ENCODE data around the gene PINLYP.
"Not testable (repeated sequence)": the region's sequence is repeated elsewhere in the genome, so short reads cannot be mapped to it uniquely, and the experiment has no call there.

PINLYP gene

GRCh38 chr19:43584484-43584883, 8.9 kb downstream of the PINLYP start:
- DNase-seq = no peak

- DNase-seq = no peak
These were observed 10.7 kb downstream of the PINLYP start for GRCh38 chr19:43586346-43586745.

GRCh38 chr19:43587029-43587428, 11.4 kb downstream of the PINLYP start:
- not testable (repeated sequence) for DNase-seq

GRCh38 chr19:43589277-43589676, 13.7 kb downstream of the PINLYP start:
- no peak for DNase-seq

GRCh38 chr19:43589678-43590077, 14.1 kb downstream of the PINLYP start:
- no peak for DNase-seq

- DNase-seq = no peak
These were observed 16.5 kb downstream of the PINLYP start for GRCh38 chr19:43591904-43592772.

- DNase-seq = no peak
These were observed 17.3 kb downstream of the PINLYP start for GRCh38 chr19:43592800-43593350.

- DNase-seq = no peak
These were observed 18.6 kb downstream of the PINLYP start for GRCh38 chr19:43594081-43594697.

- DNase-seq = peak; percentile 64 to 73
These were observed 19.4 kb downstream of the PINLYP start for GRCh38 chr19:43594710-43595604.

GRCh38 chr19:43595605-43595998, 20.0 kb downstream of the PINLYP start:
- DNase-seq = no peak

GRCh38 chr19:43595999-43596841, 20.6 kb downstream of the PINLYP start, which contains the start of the genes IRGQ and ZNF576:
TSS of gene IRGQ (minus strand) at chr19:43596134. CDS start at chr19:43595338, 796 bp downstream.
TSS of gene ZNF576 (plus strand) at chr19:43596595. CDS start at chr19:43597109, 514 bp downstream.
- peak; percentile 100 for DNase-seq

- no peak for DNase-seq
These were observed 21.4 kb downstream of the PINLYP start for GRCh38 chr19:43596842-43597461.

- no peak for DNase-seq
These were observed 22.3 kb downstream of the PINLYP start for GRCh38 chr19:43597876-43598275.

GRCh38 chr19:43598445-43599240, 23.0 kb downstream of the PINLYP start:
- DNase-seq = no peak

GRCh38 chr19:43599635-43600295, 24.2 kb downstream of the PINLYP start:
- DNase-seq = no peak

GRCh38 chr19:43600326-43600725, 24.7 kb downstream of the PINLYP start:
- DNase-seq = not testable (repeated sequence)

- DNase-seq = no peak
These were observed 30.4 kb downstream of the PINLYP start for GRCh38 chr19:43605875-43606568.

GRCh38 chr19:43606569-43607229, 31.1 kb downstream of the PINLYP start:
- no peak for DNase-seq
